HCT116 (cell line): ENCODE data around the gene KRTAP8-1. TPM values are rescaled to one million over a fixed set of nuclear protein-coding genes. Genes with fewer than 3 reads are reported as not detected.

Experiments
- ATAC-seq: fragments of 200-7000 bp; cut with Tn5 transposase; 2 replicates; pipeline ENCODE4 v1.9.1; 2020; ENCODE audit warnings: mild to moderate bottlenecking, moderate library complexity
- BruUV-seq: library from RNA; stranded (reverse); fragments of 400-500 nt; replicated peaks from 2 replicates; lab custom pipeline; 2021; lab: Mats Ljungman, UMichigan
- CTCF ChIA-PET: fragments of 300-600 bp; sonication (Branson Sonifier 250); formaldehyde crosslinking; loops from one replicate; lab custom pipeline; 2021; ENCODE audit warnings: antibody characterized with exemption; lab: Charles Lee
- POLR2A ChIA-PET: fragments of 300-600, 350-600 bp; sonication (Branson Sonifier 250); formaldehyde crosslinking; loops from one replicate; lab custom pipeline; 2021; ENCODE audit warnings: antibody characterized with exemption; lab: Charles Lee
- RAD21 ChIA-PET, 2 experiments: fragments of 300-600 bp; sonication (Branson Sonifier 250); formaldehyde crosslinking; loops; one replicate each; lab custom pipeline; 2023; ENCODE audit warnings: low total read pairs in 2 of 2; ENCODE audit not compliant: uncharacterized antibody in 2 of 2, unreplicated experiment in 2 of 2, low non-redundant PET in 1 of 2; lab: Charles Lee
- DNase-seq: peaks from one replicate; pipeline ENCODE4 v3.0.0-alpha.2; 2010; ENCODE audit warnings: low read depth, low spot score
- H2AFZ ChIP-seq: fragments of 200-600 bp; shearing (Covaris generic), sonication (generic); 2 replicates; pipeline ENCODE4 v1.6.1; 2017; ENCODE audit warnings: low read depth, mixed run types, mixed read lengths, antibody characterized with exemption, low read length; ENCODE audit not compliant: poor library complexity, severe bottlenecking
- H3K27ac ChIP-seq: 2 replicates; pipeline ENCODE4 v1.5.1; 2012; ENCODE audit warnings: low read depth, low read length
- H3K27me3 ChIP-seq: fragments of 200-600 bp; sonication (generic); 2 replicates; pipeline ENCODE4 v1.6.1; 2016; ENCODE audit warnings: mixed run types, low read length, mixed read lengths; ENCODE audit not compliant: insufficient read depth
- H3K36me3 ChIP-seq, 2 experiments: fragments of 200-500 bp in 1 of 2; fragments of 200-600 bp in 1 of 2; sonication (Bioruptor generic) in 1 of 2; sonication (generic) in 1 of 2; 2 replicates each; pipeline versions ENCODE4 v1.5.1 to v1.6.1; 2014 to 2016; ENCODE audit warnings: low read length in 2 of 2, inconsistent platforms in 1 of 2, mixed read lengths in 1 of 2, mixed run types in 1 of 2; ENCODE audit not compliant: insufficient read depth in 2 of 2, control insufficient read depth in 1 of 2
- H3K4me1 ChIP-seq, 2 experiments: fragments of 200-600 bp in 1 of 2; sonication (generic) in 1 of 2; 2 replicates each; pipeline versions ENCODE4 v1.5.1 to v1.6.1; 2012 to 2017; ENCODE audit warnings: low read length in 2 of 2, inconsistent platforms in 1 of 2, mild to moderate bottlenecking in 1 of 2, mixed read lengths in 1 of 2, mixed run types in 1 of 2, moderate library complexity in 1 of 2; ENCODE audit not compliant: insufficient read depth in 2 of 2, control insufficient read depth in 1 of 2
- H3K4me2 ChIP-seq: fragments of 200-600 bp; sonication (generic); 2 replicates; pipeline ENCODE4 v1.6.1; 2017; ENCODE audit warnings: mixed run types, low read length, mixed read lengths
- H3K4me3 ChIP-seq, 2 experiments: fragments of 200-600 bp in 1 of 2; sonication (generic) in 1 of 2; replicated peaks in 1 of 2; 2 replicates each; pipeline ENCODE4 v1.5.1; 2011 to 2016; ENCODE audit warnings: low read length in 2 of 2, control low read depth in 1 of 2, low read depth in 1 of 2, mild to moderate bottlenecking in 1 of 2, mixed read lengths in 1 of 2, mixed run types in 1 of 2
- H3K79me2 ChIP-seq: fragments of 200-600 bp; sonication (generic); 2 replicates; pipeline ENCODE4 v1.6.1; 2017; ENCODE audit warnings: mild to moderate bottlenecking, mixed run types, low read length, moderate library complexity, mixed read lengths; ENCODE audit not compliant: insufficient read depth
- H3K9ac ChIP-seq: fragments of 200-600 bp; sonication (generic); 2 replicates; pipeline ENCODE4 v1.6.1; 2016; ENCODE audit warnings: low read length, mixed read lengths
- H3K9me2 ChIP-seq: fragments of 200-600 bp; sonication (generic), shearing (Covaris generic); 2 replicates; pipeline ENCODE4 v1.6.1; 2017; ENCODE audit warnings: mixed run types, mild to moderate bottlenecking, moderate library complexity; ENCODE audit not compliant: insufficient read depth
- H3K9me3 ChIP-seq, 2 experiments: fragments of 200-500 bp in 1 of 2; fragments of 200-600 bp in 1 of 2; sonication (Bioruptor generic) in 1 of 2; sonication (generic) in 1 of 2; 2 replicates each; pipeline ENCODE4 v1.6.1; 2014 to 2017; ENCODE audit warnings: low read length in 2 of 2, mixed read lengths in 2 of 2, inconsistent platforms in 1 of 2, low read depth in 1 of 2, mild to moderate bottlenecking in 1 of 2, mixed run types in 1 of 2, moderate library complexity in 1 of 2; ENCODE audit not compliant: control insufficient read depth in 1 of 2, insufficient read depth in 1 of 2
- H4K20me1 ChIP-seq: fragments of 200-600 bp; sonication (generic), shearing (Covaris generic); 2 replicates; pipeline ENCODE4 v1.6.1; 2017; ENCODE audit warnings: mixed run types, mild to moderate bottlenecking, moderate library complexity; ENCODE audit not compliant: insufficient read depth
- CEBPB ChIP-seq: IDR thresholded peaks from 2 replicates; pipeline ENCODE4 v1.6.1; 2012; ENCODE audit warnings: low read depth
- EZH2 ChIP-seq: fragments of 200-600 bp; sonication (generic); IDR thresholded peaks from 2 replicates; pipeline ENCODE4 v1.6.1; 2017; ENCODE audit warnings: antibody characterized with exemption, mixed run types
- POLR2AphosphoS5 ChIP-seq: IDR thresholded peaks from 2 replicates; pipeline ENCODE4 v1.6.1; 2011; ENCODE audit warnings: mild to moderate bottlenecking, low read depth, low read length, moderate library complexity
- RAD21 ChIP-seq: IDR thresholded peaks from 2 replicates; pipeline ENCODE4 v1.6.1; 2012; ENCODE audit warnings: low read depth, mild to moderate bottlenecking
- REST ChIP-seq: IDR thresholded peaks from 2 replicates; pipeline ENCODE4 v1.6.1; 2012; ENCODE audit warnings: low read depth
- TCF7L2 ChIP-seq: IDR thresholded peaks from 2 replicates; pipeline ENCODE4 v1.7.0; 2011; ENCODE audit warnings: borderline replicate concordance, inconsistent platforms; ENCODE audit not compliant: insufficient read depth, insufficient read length; ENCODE audit errors: extremely low read depth
- YY1 ChIP-seq: IDR thresholded peaks from 2 replicates; pipeline ENCODE4 v1.6.1; 2011; ENCODE audit warnings: low read length, low read depth, moderate library complexity, mild to moderate bottlenecking; ENCODE audit not compliant: insufficient replicate concordance; ENCODE audit errors: extremely low read depth
- ZBTB33 ChIP-seq: IDR thresholded peaks from 2 replicates; pipeline ENCODE4 v1.6.1; 2011; ENCODE audit warnings: mild to moderate bottlenecking, low read length, moderate library complexity; ENCODE audit not compliant: insufficient replicate concordance; ENCODE audit errors: extremely low read depth
- ZFX ChIP-seq: fragments of 450-650 bp; IDR thresholded peaks from 2 replicates; pipeline ENCODE4 v1.6.1; 2017
- intact Hi-C: fragments of 100-400 bp; cut with micrococcal nuclease; formaldehyde crosslinking; loops from 2 replicates; pipeline ENCODE4 v1.10.0; 2022
- total RNA-seq: library from RNA; stranded (reverse); gene quantifications from one replicate; pipeline ENCODE4 v1.2.1, GENCODE V29; 2021; ENCODE audit not compliant: unreplicated experiment

Gene KRTAP8-1
- total RNA-seq, 1 experiment from 2014 or later, result not detected

GRCh38 chr21:30793581-30794314, 19.3 kb downstream of the KRTAP8-1 start:
- H3K79me2 ChIP-seq, result no peaks in the 10 kb centered on the region
- CTCF ChIA-PET, result no interaction called here
- no peaks in the 10 kb centered on the region for H3K4me1 ChIP-seq
- ATAC-seq, result no peak
- TF ChIP-seq CEBPB, result no peak
- TF ChIP-seq RAD21, result no peak
- TF ChIP-seq EZH2, result no peak
- no peak for TF ChIP-seq ZBTB33
- no peak for TF ChIP-seq POLR2AphosphoS5
- TF ChIP-seq REST, result no peak
- no peak for TF ChIP-seq YY1
- TF ChIP-seq ZFX, result no peak
- no peak for TF ChIP-seq TCF7L2
- intact Hi-C loops, result no loop called here
- RAD21 ChIA-PET, result no interaction called here
- H3K27me3 ChIP-seq, result no peaks in the 10 kb centered on the region
- no peak overlapping the region for H2AFZ ChIP-seq
- no peaks in the 10 kb centered on the region for H3K36me3 ChIP-seq
- H3K9me3 ChIP-seq, result peaks cover 9 to 11% of the 10 kb centered on the region in 2 experiments; a peak in 2 of 4 replicates
- no peak for DNase-seq
- H3K9me2 ChIP-seq, result no peaks in the 10 kb centered on the region
- H3K27ac ChIP-seq, result no peak overlapping the region
- POLR2A ChIA-PET, result no interaction called here
- no peak overlapping the region for H3K4me3 ChIP-seq
- BruUV-seq, result no TSS peak
- H4K20me1 ChIP-seq, result no peaks in the 10 kb centered on the region; the same call in 1 of the 2 replicates
- H3K9ac ChIP-seq, result no peak overlapping the region
- H3K4me2 ChIP-seq, result no peak overlapping the region
